ENCODE results near the gene JAKMIP1.

Gene JAKMIP1

DNA sequence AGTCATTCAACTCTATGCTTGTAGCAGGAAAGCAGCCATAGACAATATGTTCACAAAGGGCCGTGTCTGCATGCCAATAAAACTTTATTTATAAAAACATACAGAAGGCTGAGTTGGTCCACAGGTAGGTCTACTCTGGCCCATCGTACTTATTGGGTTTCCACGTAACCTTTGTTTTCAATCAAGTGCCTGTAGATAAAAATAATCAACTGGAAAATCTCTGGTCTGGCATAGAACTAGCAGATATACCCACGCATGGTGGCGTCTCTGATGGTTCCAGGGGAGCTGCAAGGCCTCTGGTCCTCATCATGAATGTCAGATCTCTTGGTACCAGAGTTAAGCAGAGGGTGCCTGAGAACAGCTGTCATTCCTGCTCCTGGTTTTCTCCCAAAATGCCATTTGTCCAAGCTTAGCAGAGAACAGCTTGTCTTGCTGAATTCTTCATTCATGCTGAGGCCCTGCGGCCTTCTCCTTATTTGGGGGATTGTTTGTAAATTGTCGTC lies 31.4 kb upstream of the JAKMIP1 start:
- H3K36me3 ChIP-seq (ENCODE audit: insufficient read depth, insufficient read length, low read length) = no peaks in the 10 kb centered on the region
- H3K4me3 ChIP-seq (ENCODE audit: insufficient read length, low read depth) = no peak overlapping the region
- DNase-seq (ENCODE audit: low read depth, low spot score) = no peak
- TF ChIP-seq SUZ12 (IDR thresholded peaks at IDR 0.05; ENCODE audit: extremely low read depth, insufficient read depth, insufficient read length) (no peak), ZNF274 (IDR thresholded peaks at IDR 0.05; ENCODE audit: low read depth, low read length) (no peak), YY1 (IDR thresholded peaks at IDR 0.05; ENCODE audit: insufficient read depth, insufficient read length) (no peak)
- H3K27me3 ChIP-seq (ENCODE audit: insufficient read depth, insufficient read length) = no peaks in the 10 kb centered on the region
- H3K4me1 ChIP-seq (ENCODE audit: insufficient read depth, insufficient read length) = no peaks in the 10 kb centered on the region
- H3K9ac ChIP-seq (ENCODE audit: insufficient read length, low read depth) = no peak overlapping the region
- no peaks in the 10 kb centered on the region for H3K9me3 ChIP-seq (ENCODE audit: insufficient read depth, low read length)

- no peaks in the 10 kb centered on the region for H3K4me1 ChIP-seq (ENCODE audit: insufficient read depth, insufficient read length)
- no peaks in the 10 kb centered on the region for H3K9me3 ChIP-seq (ENCODE audit: insufficient read depth, low read length)
- DNase-seq (ENCODE audit: low read depth, low spot score) = no peak
- H3K4me3 ChIP-seq (ENCODE audit: insufficient read length, low read depth) = no peak overlapping the region
- no peak overlapping the region for H3K9ac ChIP-seq (ENCODE audit: insufficient read length, low read depth)
- no peaks in the 10 kb centered on the region for H3K27me3 ChIP-seq (ENCODE audit: insufficient read depth, insufficient read length)
- TF ChIP-seq ZNF274 (IDR thresholded peaks at IDR 0.05; ENCODE audit: low read depth, low read length) = no peak
- TF ChIP-seq SUZ12 (IDR thresholded peaks at IDR 0.05; ENCODE audit: extremely low read depth, insufficient read depth, insufficient read length) = no peak
- no peak for TF ChIP-seq YY1 (IDR thresholded peaks at IDR 0.05; ENCODE audit: insufficient read depth, insufficient read length)
- H3K36me3 ChIP-seq (ENCODE audit: insufficient read depth, insufficient read length, low read length) = no peaks in the 10 kb centered on the region
These were observed 30.7 kb upstream of the JAKMIP1 start for GRCh38 chr4:6230827-6231662.

DNA sequence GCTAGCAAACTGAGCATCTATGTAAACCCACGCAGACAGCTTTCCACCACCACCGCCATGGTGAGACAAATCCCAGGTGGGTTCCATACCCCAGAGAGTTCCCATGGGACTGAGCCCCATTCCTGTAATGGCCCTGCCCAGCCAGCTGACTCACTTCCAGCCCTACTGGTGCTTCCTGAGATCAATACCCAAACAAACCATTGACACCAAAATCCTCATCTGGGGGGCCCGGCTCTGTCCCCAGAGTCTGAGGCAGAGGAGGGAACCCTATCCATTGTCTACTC lies 30.1 kb upstream of the JAKMIP1 start:
- H3K9me3 ChIP-seq (ENCODE audit: insufficient read depth, low read length) = no peaks in the 10 kb centered on the region
- H3K36me3 ChIP-seq (ENCODE audit: insufficient read depth, insufficient read length, low read length) = no peaks in the 10 kb centered on the region
- no peaks in the 10 kb centered on the region for H3K27me3 ChIP-seq (ENCODE audit: insufficient read depth, insufficient read length)
- DNase-seq (ENCODE audit: low read depth, low spot score) = no peak
- no peak overlapping the region for H3K9ac ChIP-seq (ENCODE audit: insufficient read length, low read depth)
- TF ChIP-seq YY1 (IDR thresholded peaks at IDR 0.05; ENCODE audit: insufficient read depth, insufficient read length) (no peak), SUZ12 (IDR thresholded peaks at IDR 0.05; ENCODE audit: extremely low read depth, insufficient read depth, insufficient read length) (no peak), ZNF274 (IDR thresholded peaks at IDR 0.05; ENCODE audit: low read depth, low read length) (no peak)
- H3K4me3 ChIP-seq (ENCODE audit: insufficient read length, low read depth) = no peak overlapping the region
- H3K4me1 ChIP-seq (ENCODE audit: insufficient read depth, insufficient read length) = no peaks in the 10 kb centered on the region

- no peak overlapping the region for H3K9ac ChIP-seq (ENCODE audit: insufficient read length, low read depth)
- H3K27me3 ChIP-seq (ENCODE audit: insufficient read depth, insufficient read length) = no peaks in the 10 kb centered on the region
- DNase-seq (ENCODE audit: low read depth, low spot score) = no peak
- no peaks in the 10 kb centered on the region for H3K9me3 ChIP-seq (ENCODE audit: insufficient read depth, low read length)
- H3K4me1 ChIP-seq (ENCODE audit: insufficient read depth, insufficient read length) = no peaks in the 10 kb centered on the region
- no peaks in the 10 kb centered on the region for H3K36me3 ChIP-seq (ENCODE audit: insufficient read depth, insufficient read length, low read length)
- H3K4me3 ChIP-seq (ENCODE audit: insufficient read length, low read depth) = no peak overlapping the region
- TF ChIP-seq ZNF274 (IDR thresholded peaks at IDR 0.05; ENCODE audit: low read depth, low read length) = no peak
- TF ChIP-seq YY1 (IDR thresholded peaks at IDR 0.05; ENCODE audit: insufficient read depth, insufficient read length) = no peak
- no peak for TF ChIP-seq SUZ12 (IDR thresholded peaks at IDR 0.05; ENCODE audit: extremely low read depth, insufficient read depth, insufficient read length)
These were observed 29.5 kb upstream of the JAKMIP1 start for GRCh38 chr4:6229671-6230501.

- Histone ChIP-seq H3K4me3 (ENCODE audit: insufficient read length, low read depth) (no peak overlapping the region), H3K36me3 (ENCODE audit: insufficient read depth, insufficient read length, low read length) (no peaks in the 10 kb centered on the region), H3K9me3 (ENCODE audit: insufficient read depth, low read length) (no peaks in the 10 kb centered on the region), H3K4me1 (ENCODE audit: insufficient read depth, insufficient read length) (no peaks in the 10 kb centered on the region), H3K9ac (ENCODE audit: insufficient read length, low read depth) (no peak overlapping the region), H3K27me3 (ENCODE audit: insufficient read depth, insufficient read length) (no peaks in the 10 kb centered on the region)
- TF ChIP-seq ZNF274 (IDR thresholded peaks at IDR 0.05; ENCODE audit: low read depth, low read length) (no peak), YY1 (IDR thresholded peaks at IDR 0.05; ENCODE audit: insufficient read depth, insufficient read length) (no peak), SUZ12 (IDR thresholded peaks at IDR 0.05; ENCODE audit: extremely low read depth, insufficient read depth, insufficient read length) (no peak)
- no peak for DNase-seq (ENCODE audit: low read depth, low spot score)
These were observed 28.7 kb upstream of the JAKMIP1 start for GRCh38 chr4:6229095-6229494.

- DNase-seq (ENCODE audit: low read depth, low spot score) = no peak
- Histone ChIP-seq H3K36me3 (ENCODE audit: insufficient read depth, insufficient read length, low read length) (no peaks in the 10 kb centered on the region), H3K4me1 (ENCODE audit: insufficient read depth, insufficient read length) (no peaks in the 10 kb centered on the region), H3K9ac (ENCODE audit: insufficient read length, low read depth) (no peak overlapping the region), H3K4me3 (ENCODE audit: insufficient read length, low read depth) (no peak overlapping the region), H3K27me3 (ENCODE audit: insufficient read depth, insufficient read length) (no peaks in the 10 kb centered on the region), H3K9me3 (ENCODE audit: insufficient read depth, low read length) (no peaks in the 10 kb centered on the region)
- no peak for TF ChIP-seq ZNF274 (IDR thresholded peaks at IDR 0.05; ENCODE audit: low read depth, low read length)
- no peak for TF ChIP-seq YY1 (IDR thresholded peaks at IDR 0.05; ENCODE audit: insufficient read depth, insufficient read length)
- TF ChIP-seq SUZ12 (IDR thresholded peaks at IDR 0.05; ENCODE audit: extremely low read depth, insufficient read depth, insufficient read length) = no peak
These were observed 28.1 kb upstream of the JAKMIP1 start for GRCh38 chr4:6228158-6229067.

Data from NT2/D1 (cell line).